ENCODE measurements around the gene PRELP.

Gene PRELP

DNA sequence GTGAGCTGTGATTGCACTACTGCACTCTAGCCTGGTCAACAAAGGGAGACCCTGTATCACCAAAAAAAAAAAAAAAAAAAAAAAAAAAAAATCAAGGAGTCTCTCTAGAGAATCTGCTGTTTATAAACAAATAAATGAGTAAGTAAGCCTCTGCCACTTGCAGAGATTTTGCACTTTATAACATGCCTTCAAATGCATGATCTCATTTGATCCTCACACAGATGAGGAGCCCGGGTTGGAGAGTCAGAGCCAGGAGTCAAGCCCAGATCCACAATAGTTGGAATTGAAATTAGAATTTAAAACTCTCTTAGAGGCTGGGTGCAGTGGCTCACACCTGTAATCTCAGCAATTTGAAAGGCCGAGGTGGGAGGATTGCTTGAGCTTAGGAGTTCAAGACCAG, 4.0 kb downstream of the PRELP start:
- TF ChIP-seq GATA2 (IDR thresholded peaks at IDR 0.05; ENCODE audit: low read depth, low read length) (no peak), GATA3 (IDR thresholded peaks at IDR 0.05; ENCODE audit: low read depth, low read length) (no peak)

DNA sequence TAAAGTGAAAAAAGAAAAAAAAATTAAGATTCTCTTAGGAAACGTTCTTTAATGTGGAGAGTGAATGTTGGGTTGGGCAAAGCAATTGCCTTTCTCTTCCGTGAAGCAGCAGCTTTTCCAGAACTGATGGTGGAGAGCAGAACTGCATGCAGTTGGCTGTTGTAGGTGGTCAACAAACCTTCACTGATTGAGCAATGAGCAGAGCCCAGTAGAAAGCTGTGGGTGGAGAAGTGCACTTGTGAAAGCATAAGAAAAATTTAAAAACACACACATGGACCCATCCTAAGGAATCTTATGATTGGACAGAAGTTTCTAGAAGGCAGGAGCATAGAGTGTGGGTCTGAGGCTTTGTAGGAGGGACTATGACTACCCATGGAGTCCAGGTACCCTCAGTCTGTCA, 4.5 kb downstream of the PRELP start:
- no peak for TF ChIP-seq GATA2 (IDR thresholded peaks at IDR 0.05; ENCODE audit: low read depth, low read length)
- no peak for TF ChIP-seq GATA3 (IDR thresholded peaks at IDR 0.05; ENCODE audit: low read depth, low read length)

- TF ChIP-seq GATA3 (IDR thresholded peaks at IDR 0.05; ENCODE audit: low read depth, low read length) (no peak), GATA2 (IDR thresholded peaks at IDR 0.05; ENCODE audit: low read depth, low read length) (no peak)
Observed at GRCh38 chr1:203480525-203481084, 5.0 kb downstream of the PRELP start.

DNA sequence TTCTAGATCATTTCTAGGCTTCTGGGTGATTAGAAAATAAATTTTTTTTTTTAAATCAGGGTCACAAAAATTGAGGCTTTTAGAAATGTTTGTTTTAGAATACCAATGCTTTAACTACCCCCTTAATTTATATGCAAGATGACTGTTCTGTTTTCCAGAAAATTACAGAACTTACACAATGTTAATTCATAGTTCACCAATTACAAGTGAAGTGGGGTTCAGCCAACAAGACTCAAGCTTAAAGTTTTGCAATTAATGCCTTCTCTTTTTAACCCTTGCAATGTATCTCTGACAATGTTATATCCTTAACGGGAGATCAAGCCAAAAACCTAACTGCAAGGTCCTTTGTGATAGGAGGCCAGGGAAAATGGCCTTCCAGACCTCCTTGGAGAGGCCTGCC, 5.6 kb downstream of the PRELP start:
- TF ChIP-seq GATA3 (IDR thresholded peaks at IDR 0.05; ENCODE audit: low read depth, low read length) = no peak

DNA sequence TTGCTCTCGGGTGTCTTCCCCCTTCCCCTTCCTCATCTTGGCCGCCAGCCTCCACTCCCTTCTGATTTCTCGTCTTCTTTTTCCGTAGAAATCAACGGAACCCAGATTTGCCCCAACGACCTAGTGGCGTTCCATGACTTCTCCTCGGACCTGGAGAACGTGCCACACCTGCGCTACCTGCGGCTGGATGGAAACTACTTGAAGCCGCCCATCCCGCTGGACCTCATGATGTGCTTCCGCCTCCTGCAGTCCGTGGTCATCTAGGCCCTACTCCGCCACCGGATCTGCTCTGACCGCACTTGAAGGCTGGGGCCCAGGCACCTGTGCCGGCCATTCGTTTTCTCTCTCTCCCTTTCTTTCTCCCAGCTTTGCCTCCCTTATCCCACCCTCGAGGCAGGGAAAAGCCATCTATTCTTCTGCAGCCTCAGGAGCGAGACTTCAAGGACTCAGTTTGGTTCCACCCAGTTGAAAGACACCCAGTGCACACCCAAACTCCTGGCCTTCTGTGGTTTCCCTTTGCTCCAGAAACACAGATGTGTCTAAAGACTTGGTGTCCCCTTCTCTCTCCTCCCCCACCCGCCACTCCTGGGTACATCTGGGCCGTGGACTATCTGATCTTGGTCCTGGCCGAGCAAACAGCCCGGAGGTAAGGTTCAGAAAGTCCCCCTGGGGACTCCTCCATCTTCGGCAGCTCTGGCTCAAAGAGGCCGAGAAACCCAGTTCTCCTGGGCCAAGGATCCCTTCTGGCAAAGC, 11.2 kb downstream of the PRELP start:
- no peak for TF ChIP-seq GATA3 (IDR thresholded peaks at IDR 0.05; ENCODE audit: low read depth, low read length)
- no peak for TF ChIP-seq GATA2 (IDR thresholded peaks at IDR 0.05; ENCODE audit: low read depth, low read length)

GRCh38 chr1:203488539-203488938, 12.9 kb downstream of the PRELP start:
- no peak for TF ChIP-seq GATA3 (IDR thresholded peaks at IDR 0.05; ENCODE audit: low read depth, low read length)

DNA sequence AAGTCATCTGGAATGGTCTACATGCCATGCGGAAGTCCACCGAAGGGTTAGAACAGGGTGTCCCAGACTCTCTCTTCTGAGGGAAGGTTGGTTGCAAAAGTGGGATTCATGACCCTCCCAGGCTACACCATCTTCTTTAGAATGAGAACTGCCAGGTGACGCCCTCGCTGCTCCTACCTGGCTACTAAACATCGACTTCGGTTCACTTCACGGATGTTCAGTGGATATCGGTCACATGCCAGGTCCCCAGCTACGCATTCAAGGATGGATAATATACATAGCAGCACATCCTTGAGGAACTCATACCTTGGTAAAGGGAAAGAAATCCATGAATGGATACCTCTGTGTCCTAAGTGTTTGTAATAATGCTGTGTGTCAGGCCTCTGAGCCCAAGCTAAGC, 15.0 kb downstream of the PRELP start:
- TF ChIP-seq GATA2 (IDR thresholded peaks at IDR 0.05; ENCODE audit: low read depth, low read length) (no peak), GATA3 (IDR thresholded peaks at IDR 0.05; ENCODE audit: low read depth, low read length) (no peak)

- TF ChIP-seq GATA3 (IDR thresholded peaks at IDR 0.05; ENCODE audit: low read depth, low read length) (no peak), GATA2 (IDR thresholded peaks at IDR 0.05; ENCODE audit: low read depth, low read length) (no peak)
Observed at GRCh38 chr1:203491664-203492063, 16.1 kb downstream of the PRELP start.

DNA sequence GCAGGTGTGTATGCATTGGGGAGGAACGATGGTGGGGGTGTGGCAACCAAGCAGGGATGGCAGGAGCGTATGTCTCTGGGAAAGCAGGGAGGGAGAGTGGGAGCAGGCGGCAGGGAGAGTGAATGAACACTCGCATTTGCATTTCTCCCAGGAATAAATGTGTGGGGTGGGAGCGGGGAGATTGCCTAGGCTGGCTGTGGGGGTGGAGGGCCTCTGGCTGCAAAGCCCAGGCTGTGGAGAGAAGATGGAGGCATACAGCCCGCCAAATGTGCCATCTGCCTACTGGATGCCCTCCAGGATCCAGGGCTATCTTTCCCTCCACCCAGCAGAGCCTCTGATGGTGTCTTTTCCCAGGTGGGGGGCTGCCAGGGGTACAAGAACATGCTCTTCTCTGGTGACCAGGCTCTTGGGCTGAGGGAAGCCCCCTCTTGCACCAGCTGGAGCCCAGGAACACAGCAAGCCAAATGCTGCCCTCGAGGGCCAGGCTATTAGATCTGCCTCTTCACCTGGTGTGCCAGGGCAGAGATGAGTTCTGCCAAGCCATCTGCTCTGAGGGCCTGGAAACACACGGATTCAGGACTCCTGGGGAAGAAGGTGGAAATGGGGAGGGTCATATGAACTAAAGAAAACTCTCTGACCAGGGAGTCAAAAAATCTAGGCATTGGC, 16.6 kb downstream of the PRELP start:
- TF ChIP-seq GATA2 (IDR thresholded peaks at IDR 0.05; ENCODE audit: low read depth, low read length) (no peak), GATA3 (IDR thresholded peaks at IDR 0.05; ENCODE audit: low read depth, low read length) (no peak)

- no peak for TF ChIP-seq GATA3 (IDR thresholded peaks at IDR 0.05; ENCODE audit: low read depth, low read length)
- TF ChIP-seq GATA2 (IDR thresholded peaks at IDR 0.05; ENCODE audit: low read depth, low read length) = no peak
Observed at GRCh38 chr1:203492748-203493130, 17.1 kb downstream of the PRELP start.

DNA sequence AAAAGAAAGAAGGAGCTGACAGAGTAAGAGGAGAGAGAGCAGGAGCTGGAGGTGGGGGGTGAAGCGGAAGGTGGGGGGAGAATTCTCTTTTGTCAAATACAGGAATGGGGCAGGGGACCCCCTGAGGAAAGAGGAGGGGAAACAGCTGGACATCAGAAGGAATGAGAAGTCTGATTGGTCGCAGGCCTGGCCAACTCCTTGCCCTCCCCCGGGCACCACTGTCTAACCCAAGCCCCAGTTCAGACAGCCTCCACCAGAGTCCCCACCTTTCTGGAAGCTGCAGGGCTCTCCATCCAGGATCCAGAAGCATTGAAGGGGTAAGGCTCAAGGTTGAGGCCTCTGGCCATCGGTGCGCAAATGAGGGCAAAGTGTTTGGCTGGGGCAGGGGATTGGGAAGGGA, 18.3 kb downstream of the PRELP start, which contains the start of gene OPTC:
Gene OPTC (plus strand): TSS at position 253 of the 400 bp plus-strand sequence. CDS start 1,853 bp downstream, outside the sequence.
- no peak for TF ChIP-seq GATA3 (IDR thresholded peaks at IDR 0.05; ENCODE audit: low read depth, low read length)

DNA sequence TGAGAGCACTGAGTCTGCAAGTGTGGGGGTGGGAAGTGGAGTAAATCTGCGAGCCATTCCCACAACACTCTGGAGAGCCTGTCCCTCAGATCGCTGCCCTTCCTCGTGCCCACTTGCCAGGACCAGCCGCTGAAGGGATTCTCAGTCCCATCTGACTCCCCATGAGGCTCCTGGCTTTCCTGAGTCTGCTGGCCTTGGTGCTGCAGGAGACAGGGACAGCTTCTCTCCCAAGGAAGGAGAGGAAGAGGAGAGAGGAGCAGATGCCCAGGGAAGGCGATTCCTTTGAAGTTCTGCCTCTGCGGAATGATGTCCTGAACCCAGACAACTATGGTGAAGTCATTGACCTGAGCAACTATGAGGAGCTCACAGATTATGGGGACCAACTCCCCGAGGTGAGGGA, 20.2 kb downstream of the PRELP start:
- no peak for TF ChIP-seq GATA3 (IDR thresholded peaks at IDR 0.05; ENCODE audit: low read depth, low read length)
- TF ChIP-seq GATA2 (IDR thresholded peaks at IDR 0.05; ENCODE audit: low read depth, low read length) = no peak

GRCh38 chr1:203497269-203497777, 21.7 kb downstream of the PRELP start:
- TF ChIP-seq GATA3 (IDR thresholded peaks at IDR 0.05; ENCODE audit: low read depth, low read length) (no peak), GATA2 (IDR thresholded peaks at IDR 0.05; ENCODE audit: low read depth, low read length) (no peak)

GRCh38 chr1:203499643-203500278, 24.2 kb downstream of the PRELP start:
- TF ChIP-seq GATA2 (IDR thresholded peaks at IDR 0.05; ENCODE audit: low read depth, low read length) (no peak), GATA3 (IDR thresholded peaks at IDR 0.05; ENCODE audit: low read depth, low read length) (no peak)

Measured in SH-SY5Y (cell line).